ENCODE measurements around the gene EIF4E1B.

GRCh38 chr5:176647843-176648473 lies 17.5 kb downstream of the EIF4E1B start:
- TF ChIP-seq, protein P1, sequence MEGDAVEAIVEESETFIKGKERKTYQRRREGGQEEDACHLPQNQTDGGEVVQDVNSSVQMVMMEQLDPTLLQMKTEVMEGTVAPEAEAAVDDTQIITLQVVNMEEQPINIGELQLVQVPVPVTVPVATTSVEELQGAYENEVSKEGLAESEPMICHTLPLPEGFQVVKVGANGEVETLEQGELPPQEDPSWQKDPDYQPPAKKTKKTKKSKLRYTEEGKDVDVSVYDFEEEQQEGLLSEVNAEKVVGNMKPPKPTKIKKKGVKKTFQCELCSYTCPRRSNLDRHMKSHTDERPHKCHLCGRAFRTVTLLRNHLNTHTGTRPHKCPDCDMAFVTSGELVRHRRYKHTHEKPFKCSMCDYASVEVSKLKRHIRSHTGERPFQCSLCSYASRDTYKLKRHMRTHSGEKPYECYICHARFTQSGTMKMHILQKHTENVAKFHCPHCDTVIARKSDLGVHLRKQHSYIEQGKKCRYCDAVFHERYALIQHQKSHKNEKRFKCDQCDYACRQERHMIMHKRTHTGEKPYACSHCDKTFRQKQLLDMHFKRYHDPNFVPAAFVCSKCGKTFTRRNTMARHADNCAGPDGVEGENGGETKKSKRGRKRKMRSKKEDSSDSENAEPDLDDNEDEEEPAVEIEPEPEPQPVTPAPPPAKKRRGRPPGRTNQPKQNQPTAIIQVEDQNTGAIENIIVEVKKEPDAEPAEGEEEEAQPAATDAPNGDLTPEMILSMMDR (IDR thresholded peaks at IDR 0.05; ENCODE audit: low read depth, low read length, poor library complexity, severe bottlenecking): no peak
- no peak for TF ChIP-seq EZH2phosphoT487 (IDR thresholded peaks at IDR 0.05; ENCODE audit: borderline replicate concordance, low read length)

Measured in DOHH2 (cell line).